Stimulated activated CD8-positive, alpha-beta memory T cell treated with anti-CD3 and anti-CD28 coated beads, Interleukin-15, amount 100 ng/mL, for 48 hours (primary cell): Measurements from ENCODE around the gene SESN2.

Source experiments
- DNase-seq, 2 donors: peaks; one replicate each; pipeline ENCODE4 v3.0.0-alpha.2; 2020; ENCODE audit warnings: low read depth in 2 of 2

The SESN2 gene

GRCh38 chr1:28282426-28283407 is 23.4 kb downstream of the SESN2 start:
- no peak for DNase-seq

DNA sequence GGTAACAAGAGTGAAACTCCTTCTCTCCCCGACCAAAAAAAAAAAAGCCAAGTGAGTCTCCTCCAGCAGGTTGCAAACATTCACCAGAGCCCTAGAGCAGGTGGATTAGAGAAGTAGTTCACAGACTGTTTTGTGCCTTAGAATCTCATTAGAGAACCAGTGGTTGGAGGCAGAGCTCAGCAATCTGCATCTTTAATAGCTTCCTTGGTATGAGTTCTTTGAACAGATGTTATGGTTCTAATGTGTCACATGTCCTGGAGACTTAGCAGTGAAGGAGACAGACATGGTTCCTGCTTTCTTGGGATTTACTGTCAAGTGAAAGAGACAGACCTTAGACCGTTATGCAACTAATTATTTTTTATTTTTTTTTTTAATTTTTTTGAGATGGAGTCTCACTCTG is 26.8 kb downstream of the SESN2 start:
- no peak for DNase-seq

GRCh38 chr1:28288487-28288886 is 29.2 kb downstream of the SESN2 start:
- DNase-seq, result no peak

GRCh38 chr1:28290851-28291250 is 31.5 kb downstream of the SESN2 start:
- no peak for DNase-seq

- DNase-seq, result no peak
These were observed 32.4 kb downstream of the SESN2 start for GRCh38 chr1:28291711-28292110.

DNA sequence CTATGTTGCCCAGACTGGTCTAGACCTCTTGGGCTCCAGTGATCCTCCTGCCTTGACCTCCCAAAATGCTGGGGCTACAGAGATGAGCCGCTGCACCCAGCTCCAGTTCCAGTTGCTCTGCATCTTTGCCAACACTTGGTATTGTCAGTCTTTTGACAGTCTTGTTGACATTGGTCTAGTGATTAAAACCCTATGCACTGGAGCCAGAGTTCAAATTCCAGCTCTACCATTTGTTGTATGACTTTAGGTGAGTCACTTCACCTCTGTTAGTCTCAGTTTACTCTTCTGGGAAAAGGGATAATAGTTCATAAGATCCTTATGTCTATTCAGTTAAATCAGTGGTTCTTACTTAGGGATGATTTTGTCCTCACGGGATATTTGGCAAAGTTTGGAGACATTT is 36.6 kb downstream of the SESN2 start:
- DNase-seq, result no peak

GRCh38 chr1:28296401-28297261 is 37.3 kb downstream of the SESN2 start:
- no peak for DNase-seq

DNA sequence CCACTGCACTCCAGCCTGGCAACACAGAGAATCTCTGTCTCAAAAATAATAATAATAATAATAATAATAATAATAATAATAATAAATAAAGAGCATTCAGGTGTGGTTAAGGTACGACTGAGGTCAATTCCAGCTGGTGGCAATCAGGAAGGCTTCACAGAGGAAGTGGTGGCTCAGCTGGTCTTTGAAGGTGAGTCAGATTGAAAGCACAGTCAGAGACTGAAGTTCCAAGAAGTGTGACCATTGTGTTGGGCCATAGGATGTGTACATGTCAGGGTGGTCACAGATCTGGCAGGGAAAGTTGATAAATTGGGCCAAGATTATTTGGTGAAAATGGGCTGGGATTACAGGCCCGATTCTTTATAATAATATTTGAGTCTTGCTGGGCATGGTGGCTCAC is 38.5 kb downstream of the SESN2 start:
- peak in 1 of 2 donors; percentile 4 for DNase-seq

DNA sequence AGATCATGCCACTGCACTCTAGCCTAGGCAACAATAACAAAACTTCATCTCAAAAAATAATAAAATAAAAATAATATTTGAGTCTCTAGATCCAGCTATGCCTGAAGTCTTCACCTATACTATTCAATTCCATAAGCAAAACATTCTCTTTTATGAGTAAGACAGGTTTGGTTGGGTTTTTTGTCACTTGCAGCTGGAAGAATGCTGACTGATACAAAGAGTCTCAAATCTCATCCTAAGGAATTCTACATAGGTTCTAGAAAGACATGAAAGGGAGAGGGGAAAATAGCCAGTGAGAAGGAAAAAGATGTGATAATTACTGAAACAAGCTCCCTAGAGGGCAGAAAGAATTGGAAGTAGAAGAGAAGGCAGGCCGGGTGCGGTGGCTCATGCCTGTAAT is 39.1 kb downstream of the SESN2 start:
- DNase-seq, result no peak

- DNase-seq, result no peak
These were observed 42.3 kb downstream of the SESN2 start for GRCh38 chr1:28301368-28302174.

DNA sequence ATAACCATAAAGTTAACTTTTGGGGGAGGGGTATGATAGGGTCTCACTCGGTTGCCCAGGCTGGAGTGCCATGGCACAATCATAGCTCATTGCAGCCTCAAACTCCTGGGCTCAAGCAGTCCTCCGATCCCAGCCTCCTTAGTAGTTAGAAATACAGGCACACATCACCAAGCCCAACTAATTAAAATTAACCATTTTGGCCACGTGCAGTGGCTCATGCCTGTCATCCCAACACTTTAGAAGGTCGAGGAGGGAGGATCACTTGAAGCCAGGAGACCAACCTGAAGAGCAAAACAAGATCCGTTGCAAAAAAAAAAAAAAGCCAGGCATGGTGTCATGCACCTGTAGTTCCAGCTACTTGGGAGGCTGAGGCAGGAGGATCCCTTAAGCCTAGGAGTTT is 42.9 kb downstream of the SESN2 start:
- no peak for DNase-seq

- no peak for DNase-seq
These were observed 47.1 kb downstream of the SESN2 start for GRCh38 chr1:28306301-28306949.

- no peak for DNase-seq
These were observed 49.4 kb downstream of the SESN2 start for GRCh38 chr1:28308750-28309149.

- no peak for DNase-seq
These were observed 50.4 kb downstream of the SESN2 start for GRCh38 chr1:28309702-28310101.

DNA sequence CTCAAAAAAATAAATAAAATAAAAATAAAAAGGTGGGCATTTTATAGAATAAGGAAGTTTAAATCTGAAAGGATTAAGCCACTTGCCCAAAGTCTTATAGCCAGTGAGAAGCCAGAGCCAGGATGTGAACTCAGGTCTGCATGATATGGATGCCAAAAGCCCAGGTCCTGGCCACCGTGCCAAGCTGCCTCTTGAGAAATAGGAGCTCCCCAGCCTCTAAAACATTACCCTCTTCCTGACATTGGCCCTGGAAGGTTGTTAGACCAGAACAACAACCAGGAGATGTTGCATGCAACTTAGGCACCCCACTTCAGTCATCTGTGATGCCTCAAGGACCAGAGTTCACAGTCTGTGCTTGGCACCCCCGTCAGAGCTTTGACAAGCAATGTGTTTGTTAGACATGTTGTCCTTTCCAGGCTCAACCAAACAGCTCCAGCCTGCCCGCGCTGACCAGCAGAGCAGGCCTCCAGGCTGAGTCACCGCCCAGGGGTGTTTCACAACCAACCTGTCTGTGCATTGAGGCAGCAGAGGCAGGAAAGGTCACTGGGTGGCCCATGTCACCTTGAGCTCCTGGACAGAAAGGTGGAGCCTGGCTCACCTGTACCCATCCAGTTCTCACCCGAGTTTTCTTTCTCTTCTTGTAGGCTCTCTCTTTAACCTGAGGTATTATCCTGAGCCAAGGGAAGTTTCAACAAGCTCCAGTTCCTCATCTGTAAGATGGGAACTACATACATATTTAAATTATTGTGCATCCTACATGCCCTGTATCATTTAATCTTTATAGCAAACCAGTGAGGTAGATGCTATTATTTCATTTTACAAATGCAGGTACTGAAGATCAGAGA is 54.6 kb downstream of the SESN2 start:
- no peak for DNase-seq

DNA sequence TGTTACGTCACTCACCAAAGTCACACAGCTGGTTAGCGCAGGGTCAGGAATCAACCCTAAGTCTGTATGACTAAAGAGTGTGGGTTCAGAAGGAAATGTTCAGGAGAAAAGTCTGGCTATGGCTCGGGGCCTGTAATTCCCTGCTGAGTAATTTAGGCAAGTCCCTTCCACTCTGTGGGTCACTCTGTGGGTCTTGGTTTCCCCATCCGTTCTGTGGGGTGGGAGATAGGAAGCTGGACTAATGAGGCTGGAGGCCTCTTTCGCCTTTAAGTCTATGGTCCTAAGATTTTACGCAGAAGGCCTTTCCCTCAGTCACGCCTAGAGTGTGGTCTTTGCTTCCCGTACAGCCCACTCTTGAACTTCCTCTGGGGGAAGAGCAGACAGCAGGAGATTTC is 55.2 kb downstream of the SESN2 start:
- no peak for DNase-seq

- no peak for DNase-seq
These were observed 57.7 kb downstream of the SESN2 start for GRCh38 chr1:28317014-28317413.

GRCh38 chr1:28322194-28322593 is 62.9 kb downstream of the SESN2 start:
- no peak for DNase-seq

- DNase-seq, result no peak
These were observed 64.4 kb downstream of the SESN2 start for GRCh38 chr1:28323720-28324119.

- no peak for DNase-seq
These were observed 67.2 kb downstream of the SESN2 start for GRCh38 chr1:28326515-28326914.
